Measurements from ENCODE around the gene SNRNP25.

The SNRNP25 gene

GRCh38 chr16:97822-98221 lies 44.2 kb downstream of the SNRNP25 start:
- DNase-seq (ENCODE audit: low spot score) = no peak
- no peak for TF ChIP-seq CTCF (IDR thresholded peaks at IDR 0.05; ENCODE audit: borderline replicate concordance, control extremely low read depth, extremely low read depth, insufficient read depth, missing control alignments)
- in situ Hi-C loops (cut with MboI; ENCODE audit: low sequenced_read_pairs, unreplicated experiment) = no loop called here

GRCh38 chr16:100989-101388 lies 47.4 kb downstream of the SNRNP25 start:
- DNase-seq (ENCODE audit: low spot score) = no peak
- no peak for TF ChIP-seq CTCF (IDR thresholded peaks at IDR 0.05; ENCODE audit: borderline replicate concordance, control extremely low read depth, extremely low read depth, insufficient read depth, missing control alignments)
- in situ Hi-C loops (cut with MboI; ENCODE audit: low sequenced_read_pairs, unreplicated experiment) = no loop called here

- in situ Hi-C loops (cut with MboI; ENCODE audit: low sequenced_read_pairs, unreplicated experiment) = no loop called here
- no peak for TF ChIP-seq CTCF (IDR thresholded peaks at IDR 0.05; ENCODE audit: borderline replicate concordance, control extremely low read depth, extremely low read depth, insufficient read depth, missing control alignments)
- DNase-seq (ENCODE audit: low spot score) = no peak
Observed at GRCh38 chr16:101586-101985, 48.0 kb downstream of the SNRNP25 start.

GRCh38 chr16:102060-102855 lies 48.6 kb downstream of the SNRNP25 start:
- in situ Hi-C loops (cut with MboI; ENCODE audit: low sequenced_read_pairs, unreplicated experiment) = no loop called here
- DNase-seq (ENCODE audit: low spot score) = no peak
- no peak for TF ChIP-seq CTCF (IDR thresholded peaks at IDR 0.05; ENCODE audit: borderline replicate concordance, control extremely low read depth, extremely low read depth, insufficient read depth, missing control alignments)

GRCh38 chr16:104355-104754 lies 50.7 kb downstream of the SNRNP25 start:
- no peak for TF ChIP-seq CTCF (IDR thresholded peaks at IDR 0.05; ENCODE audit: borderline replicate concordance, control extremely low read depth, extremely low read depth, insufficient read depth, missing control alignments)
- in situ Hi-C loops (cut with MboI; ENCODE audit: low sequenced_read_pairs, unreplicated experiment) = no loop called here

GRCh38 chr16:104928-105327 lies 51.3 kb downstream of the SNRNP25 start:
- in situ Hi-C loops (cut with MboI; ENCODE audit: low sequenced_read_pairs, unreplicated experiment) = no loop called here
- no peak for DNase-seq (ENCODE audit: low spot score)
- TF ChIP-seq CTCF (IDR thresholded peaks at IDR 0.05; ENCODE audit: borderline replicate concordance, control extremely low read depth, extremely low read depth, insufficient read depth, missing control alignments) = no peak

More at GRCh38 chr16:104355-104754, 50.7 kb downstream of the SNRNP25 start:
- no peak for DNase-seq (ENCODE audit: low spot score)
